WTC11 (cell line): ENCODE data around the gene OGFR. TPM values are rescaled to one million over a fixed set of nuclear protein-coding genes. Genes with fewer than 3 reads are reported as not detected.
A peak's percentile ranks its signal among the peaks of the same experiment; 100 is the strongest.

ENCODE experiments used
- ATAC-seq: fragments of 200-7000 bp; cut with Tn5 transposase; 2 replicates; pipeline ENCODE4 v1.10.0; 2021; ENCODE audit warnings: mild to moderate bottlenecking, moderate library complexity
- CTCF ChIA-PET: fragments of 300-600 bp; sonication (Branson Sonifier 250); formaldehyde crosslinking; loops from one replicate; lab custom pipeline; 2021; ENCODE audit warnings: antibody characterized with exemption; lab: Charles Lee
- POLR2A ChIA-PET: fragments of 350-600 bp; sonication (Branson Sonifier 250); formaldehyde crosslinking; loops from one replicate; lab custom pipeline; 2021; ENCODE audit warnings: antibody characterized with exemption; lab: Charles Lee
- DNase-seq: peaks from one replicate; pipeline ENCODE4 v3.0.0; 2021; ENCODE audit warnings: low spot score
- H3K27ac Mint-ChIP-seq: 2 replicates; pipeline ENCODE4 v1.8.0; 2021; ENCODE audit warnings: mixed read lengths
- H3K27me3 Mint-ChIP-seq: 2 replicates; pipeline ENCODE4 v1.8.0; 2021; ENCODE audit warnings: low read depth, mild to moderate bottlenecking, moderate library complexity, mixed read lengths
- H3K36me3 Mint-ChIP-seq: 2 replicates; pipeline ENCODE4 v1.8.0; 2021; ENCODE audit warnings: mixed read lengths
- H3K4me1 Mint-ChIP-seq: 2 replicates; pipeline ENCODE4 v1.8.0; 2022; ENCODE audit warnings: mixed read lengths
- H3K4me3 Mint-ChIP-seq: 2 replicates; pipeline ENCODE4 v1.8.0; 2021; ENCODE audit warnings: mild to moderate bottlenecking, moderate library complexity, mixed read lengths
- H3K9me3 Mint-ChIP-seq: 2 replicates; pipeline ENCODE4 v1.8.0; 2021; ENCODE audit warnings: mixed read lengths
- FOXJ3 ChIP-seq: sonication (generic); formaldehyde crosslinking; IDR thresholded peaks from 2 replicates; pipeline ENCODE4 v1.9.0; 2021; ENCODE audit warnings: missing genetic modification reagents, mild to moderate bottlenecking, borderline replicate concordance
- GTF2I ChIP-seq: fragments of 250-450 bp; sonication (Bioruptor Pico); conservative IDR thresholded peaks from 2 replicates; pipeline ENCODE4 v1.4.0; 2021; ENCODE audit warnings: mild to moderate bottlenecking
- NFYB ChIP-seq: sonication (generic); formaldehyde crosslinking; conservative IDR thresholded peaks from 2 replicates; pipeline ENCODE4 v1.8.0; 2022; ENCODE audit warnings: low read depth, missing genetic modification reagents
- NR1H2 ChIP-seq: sonication (generic); formaldehyde crosslinking; IDR thresholded peaks from 2 replicates; pipeline ENCODE4 v1.9.0; 2021; ENCODE audit warnings: mild to moderate bottlenecking, moderate library complexity, missing genetic modification reagents
- NR3C1 ChIP-seq: sonication (generic); formaldehyde crosslinking; conservative IDR thresholded peaks from 2 replicates; pipeline ENCODE4 v1.8.1; 2023; ENCODE audit warnings: low read depth, mild to moderate bottlenecking, missing genetic modification reagents
- PRRX2 ChIP-seq: fragments of 250-450 bp; sonication (Bioruptor Pico); IDR thresholded peaks from 2 replicates; pipeline ENCODE4 v1.8.0; 2021; ENCODE audit warnings: mild to moderate bottlenecking
- TCF7 ChIP-seq: sonication (generic); formaldehyde crosslinking; IDR thresholded peaks from 2 replicates; pipeline ENCODE4 v1.8.0; 2022; ENCODE audit warnings: mild to moderate bottlenecking, low read depth, missing genetic modification reagents, moderate library complexity
- TEAD1 ChIP-seq: sonication (generic); formaldehyde crosslinking; IDR thresholded peaks from 2 replicates; pipeline ENCODE4 v1.8.0; 2022; ENCODE audit warnings: mild to moderate bottlenecking, missing genetic modification reagents
- ZBTB21 ChIP-seq: sonication (generic); formaldehyde crosslinking; IDR thresholded peaks from 2 replicates; pipeline ENCODE4 v1.8.1; 2023; ENCODE audit warnings: mild to moderate bottlenecking, missing genetic modification reagents, borderline replicate concordance
- ZNF219 ChIP-seq: sonication (generic); formaldehyde crosslinking; IDR thresholded peaks from 2 replicates; pipeline ENCODE4 v1.8.0; 2023; ENCODE audit warnings: missing genetic modification reagents, mild to moderate bottlenecking, borderline replicate concordance
- ZNF416 ChIP-seq: fragments of 250-450 bp; sonication (Bioruptor Pico); IDR thresholded peaks from 2 replicates; pipeline ENCODE4 v1.9.0; 2021; ENCODE audit warnings: mild to moderate bottlenecking, inconsistent platforms
- ZNF423 ChIP-seq: fragments of 250-450 bp; sonication (Bioruptor Pico); IDR thresholded peaks from 2 replicates; pipeline ENCODE4 v2.1.2; 2022; ENCODE audit warnings: mild to moderate bottlenecking, moderate library complexity
- total RNA-seq: library from RNA; stranded (reverse); gene quantifications from 3 replicates; pipeline ENCODE4 v1.2.3, GENCODE V29; 2021
- TF ChIP-seq, protein P1 (sequence below): sonication (generic); formaldehyde crosslinking; IDR thresholded peaks from 2 replicates; pipeline ENCODE4 v1.8.0; 2022; ENCODE audit warnings: mild to moderate bottlenecking, missing genetic modification reagents
- TF ChIP-seq, protein P2 (sequence below): sonication (generic); formaldehyde crosslinking; IDR thresholded peaks from 2 replicates; pipeline ENCODE4 v1.8.0; 2022; ENCODE audit warnings: missing genetic modification reagents
- TF ChIP-seq, protein P3 (sequence below): sonication (generic); formaldehyde crosslinking; IDR thresholded peaks from 2 replicates; pipeline ENCODE4 v1.8.0; 2022; ENCODE audit warnings: mild to moderate bottlenecking, missing genetic modification reagents
- TF ChIP-seq, protein P4 (sequence below): sonication (generic); formaldehyde crosslinking; IDR thresholded peaks from 2 replicates; pipeline ENCODE4 v1.8.1; 2023; ENCODE audit warnings: mild to moderate bottlenecking, missing genetic modification reagents, moderate library complexity
- TF ChIP-seq, protein P5 (sequence below): sonication (generic); formaldehyde crosslinking; IDR thresholded peaks from 2 replicates; pipeline ENCODE4 v1.8.0; 2022; ENCODE audit warnings: mild to moderate bottlenecking, missing genetic modification reagents

The OGFR gene
- total RNA-seq, 1 experiment from 2014 or later = 43.3 TPM

DNA sequence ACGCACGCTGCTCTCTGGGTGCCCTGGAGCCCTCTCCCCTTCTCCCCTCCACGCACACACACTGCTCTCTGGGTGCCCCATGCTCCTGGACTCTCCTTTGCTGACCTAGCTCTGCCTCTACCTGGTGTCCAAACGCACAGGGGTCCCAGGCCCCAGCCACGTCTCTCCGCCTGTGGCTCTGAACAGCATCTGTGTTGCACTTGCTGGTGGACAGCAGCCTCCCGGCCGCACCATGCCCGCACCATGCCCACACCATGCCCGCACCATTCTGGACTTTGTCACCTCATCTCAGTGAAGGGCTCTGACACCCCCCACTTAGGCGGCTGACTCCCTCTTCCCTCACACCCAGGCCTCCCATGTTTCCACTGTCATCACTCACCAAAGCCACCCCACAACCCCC, 35.2 kb downstream of the OGFR start:
- no peaks in the 10 kb centered on the region for H3K27me3 Mint-ChIP-seq
- POLR2A ChIA-PET = no interaction called here
- CTCF ChIA-PET = no interaction called here
- TF ChIP-seq PRRX2 = no peak
- no peak for TF ChIP-seq ZBTB21 (CRISPR knock-in tag)
- TF ChIP-seq, protein P1, sequence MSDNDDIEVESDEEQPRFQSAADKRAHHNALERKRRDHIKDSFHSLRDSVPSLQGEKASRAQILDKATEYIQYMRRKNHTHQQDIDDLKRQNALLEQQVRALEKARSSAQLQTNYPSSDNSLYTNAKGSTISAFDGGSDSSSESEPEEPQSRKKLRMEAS (CRISPR knock-in tag) = no peak
- no peak for TF ChIP-seq ZNF416
- TF ChIP-seq, protein P2, sequence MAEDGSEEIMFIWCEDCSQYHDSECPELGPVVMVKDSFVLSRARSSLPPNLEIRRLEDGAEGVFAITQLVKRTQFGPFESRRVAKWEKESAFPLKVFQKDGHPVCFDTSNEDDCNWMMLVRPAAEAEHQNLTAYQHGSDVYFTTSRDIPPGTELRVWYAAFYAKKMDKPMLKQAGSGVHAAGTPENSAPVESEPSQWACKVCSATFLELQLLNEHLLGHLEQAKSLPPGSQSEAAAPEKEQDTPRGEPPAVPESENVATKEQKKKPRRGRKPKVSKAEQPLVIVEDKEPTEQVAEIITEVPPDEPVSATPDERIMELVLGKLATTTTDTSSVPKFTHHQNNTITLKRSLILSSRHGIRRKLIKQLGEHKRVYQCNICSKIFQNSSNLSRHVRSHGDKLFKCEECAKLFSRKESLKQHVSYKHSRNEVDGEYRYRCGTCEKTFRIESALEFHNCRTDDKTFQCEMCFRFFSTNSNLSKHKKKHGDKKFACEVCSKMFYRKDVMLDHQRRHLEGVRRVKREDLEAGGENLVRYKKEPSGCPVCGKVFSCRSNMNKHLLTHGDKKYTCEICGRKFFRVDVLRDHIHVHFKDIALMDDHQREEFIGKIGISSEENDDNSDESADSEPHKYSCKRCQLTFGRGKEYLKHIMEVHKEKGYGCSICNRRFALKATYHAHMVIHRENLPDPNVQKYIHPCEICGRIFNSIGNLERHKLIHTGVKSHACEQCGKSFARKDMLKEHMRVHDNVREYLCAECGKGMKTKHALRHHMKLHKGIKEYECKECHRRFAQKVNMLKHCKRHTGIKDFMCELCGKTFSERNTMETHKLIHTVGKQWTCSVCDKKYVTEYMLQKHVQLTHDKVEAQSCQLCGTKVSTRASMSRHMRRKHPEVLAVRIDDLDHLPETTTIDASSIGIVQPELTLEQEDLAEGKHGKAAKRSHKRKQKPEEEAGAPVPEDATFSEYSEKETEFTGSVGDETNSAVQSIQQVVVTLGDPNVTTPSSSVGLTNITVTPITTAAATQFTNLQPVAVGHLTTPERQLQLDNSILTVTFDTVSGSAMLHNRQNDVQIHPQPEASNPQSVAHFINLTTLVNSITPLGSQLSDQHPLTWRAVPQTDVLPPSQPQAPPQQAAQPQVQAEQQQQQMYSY = no peak
- TF ChIP-seq FOXJ3 (CRISPR knock-in tag) = no peak
- TF ChIP-seq NR1H2 (CRISPR knock-in tag) = no peak
- no peak for TF ChIP-seq ZNF219
- no peak for TF ChIP-seq ZNF423
- TF ChIP-seq, protein P3, sequence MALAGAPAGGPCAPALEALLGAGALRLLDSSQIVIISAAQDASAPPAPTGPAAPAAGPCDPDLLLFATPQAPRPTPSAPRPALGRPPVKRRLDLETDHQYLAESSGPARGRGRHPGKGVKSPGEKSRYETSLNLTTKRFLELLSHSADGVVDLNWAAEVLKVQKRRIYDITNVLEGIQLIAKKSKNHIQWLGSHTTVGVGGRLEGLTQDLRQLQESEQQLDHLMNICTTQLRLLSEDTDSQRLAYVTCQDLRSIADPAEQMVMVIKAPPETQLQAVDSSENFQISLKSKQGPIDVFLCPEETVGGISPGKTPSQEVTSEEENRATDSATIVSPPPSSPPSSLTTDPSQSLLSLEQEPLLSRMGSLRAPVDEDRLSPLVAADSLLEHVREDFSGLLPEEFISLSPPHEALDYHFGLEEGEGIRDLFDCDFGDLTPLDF (CRISPR knock-in tag) = no peak
- TF ChIP-seq, protein P4, sequence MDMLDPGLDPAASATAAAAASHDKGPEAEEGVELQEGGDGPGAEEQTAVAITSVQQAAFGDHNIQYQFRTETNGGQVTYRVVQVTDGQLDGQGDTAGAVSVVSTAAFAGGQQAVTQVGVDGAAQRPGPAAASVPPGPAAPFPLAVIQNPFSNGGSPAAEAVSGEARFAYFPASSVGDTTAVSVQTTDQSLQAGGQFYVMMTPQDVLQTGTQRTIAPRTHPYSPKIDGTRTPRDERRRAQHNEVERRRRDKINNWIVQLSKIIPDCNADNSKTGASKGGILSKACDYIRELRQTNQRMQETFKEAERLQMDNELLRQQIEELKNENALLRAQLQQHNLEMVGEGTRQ (CRISPR knock-in tag) = no peak
- TF ChIP-seq TEAD1 (CRISPR knock-in tag) = no peak
- TF ChIP-seq TCF7 = no peak
- TF ChIP-seq NFYB = no peak
- TF ChIP-seq, protein P5, sequence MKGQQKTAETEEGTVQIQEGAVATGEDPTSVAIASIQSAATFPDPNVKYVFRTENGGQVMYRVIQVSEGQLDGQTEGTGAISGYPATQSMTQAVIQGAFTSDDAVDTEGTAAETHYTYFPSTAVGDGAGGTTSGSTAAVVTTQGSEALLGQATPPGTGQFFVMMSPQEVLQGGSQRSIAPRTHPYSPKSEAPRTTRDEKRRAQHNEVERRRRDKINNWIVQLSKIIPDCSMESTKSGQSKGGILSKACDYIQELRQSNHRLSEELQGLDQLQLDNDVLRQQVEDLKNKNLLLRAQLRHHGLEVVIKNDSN (CRISPR knock-in tag) = no peak
- peaks cover 19% of the 10 kb centered on the region for H3K36me3 Mint-ChIP-seq
- peaks cover 13% of the 10 kb centered on the region for H3K4me1 Mint-ChIP-seq
- peak overlapping the region; percentile 70; the same call in 1 of the 2 replicates for H3K27ac Mint-ChIP-seq
- ATAC-seq = no peak
- H3K4me3 Mint-ChIP-seq = no peak overlapping the region
- DNase-seq = no peak
- H3K9me3 Mint-ChIP-seq = peaks cover 8% of the 10 kb centered on the region

DNA sequence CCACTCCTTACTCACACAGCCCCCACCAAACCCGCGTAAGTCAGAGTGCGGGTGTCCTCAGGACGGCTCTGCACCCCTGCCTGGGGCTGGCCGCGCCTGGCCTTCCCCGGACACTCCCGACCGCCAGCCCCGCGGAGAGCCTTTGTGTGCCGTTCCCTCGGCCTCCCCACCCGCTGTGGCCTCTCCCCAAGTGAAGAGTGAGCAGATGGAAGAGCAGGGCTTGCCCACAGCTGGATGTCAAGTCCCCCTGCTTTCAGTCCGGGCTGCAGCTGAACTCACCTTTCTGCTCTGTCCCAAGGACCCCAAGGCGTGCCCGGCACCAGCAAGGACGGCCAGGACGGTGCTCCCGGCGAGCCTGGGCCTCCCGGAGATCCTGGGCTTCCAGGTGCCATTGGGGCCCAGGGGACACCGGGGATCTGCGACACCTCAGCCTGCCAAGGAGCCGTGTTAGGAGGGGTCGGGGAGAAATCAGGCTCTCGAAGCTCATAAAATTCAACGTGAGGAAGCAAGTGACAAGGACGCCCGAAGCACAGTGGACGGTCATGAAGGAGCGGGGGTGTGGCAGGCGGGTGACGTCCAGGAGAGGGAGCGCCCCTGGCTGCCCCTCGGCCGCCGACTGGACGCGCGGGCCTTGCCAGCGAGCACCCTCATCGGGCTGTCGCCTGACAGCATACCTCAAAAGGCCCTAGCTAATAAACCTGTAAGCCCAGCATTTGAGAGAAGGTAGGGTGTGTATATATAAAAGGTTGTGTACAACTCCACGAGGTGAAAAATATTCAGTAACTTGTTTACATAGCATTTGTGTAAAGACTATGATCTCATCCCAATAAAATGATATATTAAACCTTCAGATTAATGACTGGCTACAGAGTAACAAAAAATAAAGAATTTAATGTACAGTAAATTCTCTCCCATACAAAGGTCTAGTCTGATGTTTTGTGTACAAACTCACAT, 35.9 kb downstream of the OGFR start:
- Mint-ChIP-seq H3K27me3 (no peaks in the 10 kb centered on the region), H3K4me3 (no peak overlapping the region), H3K27ac (0 out of 2 replicates have a peak overlapping the region, but pooled peaks have one; percentile 49), H3K9me3 (peaks cover 8% of the 10 kb centered on the region), H3K36me3 (peaks cover 22% of the 10 kb centered on the region), H3K4me1 (peaks cover 13% of the 10 kb centered on the region)
- ATAC-seq (no peak), DNase-seq (no peak)
- TF ChIP-seq GTF2I (no peak), NR3C1 (CRISPR knock-in tag) (no peak), ZNF423 (peak; percentile 79)
- ChIA-PET POLR2A (no interaction called here), CTCF (interaction anchor here (0.6 to 1.8 kb wide), 2 partner anchors 18 to 1791 kb away, joined by 3 read pairs; no protein-coding TSS in a partner anchor)
